Activated CD4-positive, alpha-beta T cell treated with anti-CD3 and anti-CD28 coated beads for 36 hours (primary cell): ENCODE results near the gene NTN4. TPM values are rescaled to one million over a fixed set of nuclear protein-coding genes. Genes with fewer than 3 reads are reported as not detected.
"Not testable (repeated sequence)": the region's sequence is repeated elsewhere in the genome, so short reads cannot be mapped to it uniquely, and the experiment has no call there.

Experiments
- ATAC-seq: fragments of 200-7000 bp; cut with Tn5 transposase; one replicate; pipeline ENCODE4 v1.10.0; 2021; ENCODE audit warnings: mild to moderate bottlenecking, moderate library complexity
- CTCF ChIA-PET: fragments of 350-600 bp; sonication (Branson Sonifier 250); formaldehyde crosslinking; loops from one replicate; lab custom pipeline; 2021; ENCODE audit warnings: antibody characterized with exemption; lab: Charles Lee
- POLR2A ChIA-PET: fragments of 350-600 bp; sonication (Branson Sonifier 250); formaldehyde crosslinking; loops from one replicate; lab custom pipeline; 2021; ENCODE audit warnings: antibody characterized with exemption, inconsistent platforms; lab: Charles Lee
- DNase-seq: peaks from one replicate; pipeline ENCODE4 v3.0.0-alpha.2; 2020
- H3K27ac Mint-ChIP-seq: one replicate; pipeline ENCODE4 v1.8.0; 2021; ENCODE audit warnings: mixed read lengths
- H3K27me3 Mint-ChIP-seq: one replicate; pipeline ENCODE4 v1.8.0; 2021; ENCODE audit warnings: mixed read lengths
- H3K36me3 Mint-ChIP-seq: one replicate; pipeline ENCODE4 v1.8.0; 2021; ENCODE audit warnings: low read depth, mixed read lengths
- H3K4me1 Mint-ChIP-seq: one replicate; pipeline ENCODE4 v1.8.0; 2021; ENCODE audit warnings: mixed read lengths
- H3K4me3 Mint-ChIP-seq: one replicate; pipeline ENCODE4 v1.8.0; 2021; ENCODE audit warnings: mild to moderate bottlenecking, moderate library complexity, mixed read lengths
- H3K9me3 Mint-ChIP-seq: one replicate; pipeline ENCODE4 v1.8.0; 2021; ENCODE audit warnings: low read depth, mixed read lengths
- intact Hi-C, 2 experiments: fragments of 100-400 bp; cut with DNase I in 1 of 2; cut with micrococcal nuclease in 1 of 2; formaldehyde crosslinking; loops; one replicate each; pipeline versions ENCODE4 v1.14.2 to v1.15.1; 2022 to 2024; cut with DNase I, micrococcal nuclease
- total RNA-seq, 2 experiments: library from RNA; stranded (reverse); gene quantifications; one replicate each; pipeline ENCODE4 v1.2.3, GENCODE V29; 2021

The NTN4 gene
- total RNA-seq, 2 experiments from 2014 or later, result not detected

GRCh38 chr12:95740751-95741150 is 49.8 kb downstream of the NTN4 start:
- Mint-ChIP-seq H3K27me3 (peaks cover 8% of the 10 kb centered on the region), H3K4me1 (no peaks in the 10 kb centered on the region), H3K36me3 (no peaks in the 10 kb centered on the region), H3K27ac (no peak overlapping the region), H3K4me3 (no peak overlapping the region), H3K9me3 (peaks cover 5% of the 10 kb centered on the region)
- ChIA-PET CTCF (no interaction called here), POLR2A (no interaction called here)
- intact Hi-C loops, result no loop called here
- no peak for ATAC-seq
- DNase-seq, result no peak

GRCh38 chr12:95739561-95740313 is 50.8 kb downstream of the NTN4 start:
- intact Hi-C loops, result no loop called here
- ATAC-seq, result no peak
- Mint-ChIP-seq H3K9me3 (no peaks in the 10 kb centered on the region), H3K27me3 (peaks cover 5% of the 10 kb centered on the region), H3K27ac (no peak overlapping the region), H3K4me1 (no peaks in the 10 kb centered on the region), H3K36me3 (no peaks in the 10 kb centered on the region), H3K4me3 (no peak overlapping the region)
- ChIA-PET POLR2A (no interaction called here), CTCF (interaction anchor here (0.8 kb wide), 1 partner anchor 75 kb away, joined by 3 read pairs; no protein-coding TSS in a partner anchor)
- no peak for DNase-seq

GRCh38 chr12:95738024-95738611 is 52.4 kb downstream of the NTN4 start:
- no peak for DNase-seq
- Mint-ChIP-seq H3K4me1 (no peaks in the 10 kb centered on the region), H3K9me3 (no peaks in the 10 kb centered on the region), H3K36me3 (no peaks in the 10 kb centered on the region), H3K4me3 (no peak overlapping the region), H3K27me3 (peaks cover 5% of the 10 kb centered on the region), H3K27ac (no peak overlapping the region)
- intact Hi-C loops, result no loop called here
- ChIA-PET CTCF (interaction anchor here (0.6 kb wide), 2 partner anchors 204 to 370 kb away, joined by 3 read pairs; no protein-coding TSS in a partner anchor), POLR2A (no interaction called here)
- no peak for ATAC-seq

- ATAC-seq, result no peak
- ChIA-PET POLR2A (no interaction called here), CTCF (no interaction called here)
- H3K27ac Mint-ChIP-seq, result no peak overlapping the region
- H3K27me3 Mint-ChIP-seq, result peaks cover 4% of the 10 kb centered on the region
- H3K36me3 Mint-ChIP-seq, result no peaks in the 10 kb centered on the region
- no peak for DNase-seq
- H3K9me3 Mint-ChIP-seq, result no peaks in the 10 kb centered on the region
- H3K4me3 Mint-ChIP-seq, result no peak overlapping the region
- no peaks in the 10 kb centered on the region for H3K4me1 Mint-ChIP-seq
- intact Hi-C loops, result no loop called here
These were observed 53.9 kb downstream of the NTN4 start for GRCh38 chr12:95736631-95737030.

- H3K4me3 Mint-ChIP-seq, H3K36me3 Mint-ChIP-seq, H3K4me1 Mint-ChIP-seq, H3K9me3 Mint-ChIP-seq, intact Hi-C loops, H3K27ac Mint-ChIP-seq, ATAC-seq, DNase-seq, H3K27me3 Mint-ChIP-seq: not testable (repeated sequence)
- POLR2A ChIA-PET, result interaction anchor here (0.6 kb wide), 1 partner anchor 300 kb away, joined by 3 read pairs; no protein-coding TSS in a partner anchor
- CTCF ChIA-PET, result interaction anchor here (1.2 kb wide), 1 partner anchor 107 kb away, joined by 5 read pairs; no protein-coding TSS in a partner anchor
These were observed 54.8 kb downstream of the NTN4 start for GRCh38 chr12:95735728-95736127.

GRCh38 chr12:95733141-95733825 is 57.3 kb downstream of the NTN4 start:
- ATAC-seq, result no peak
- Mint-ChIP-seq H3K27me3 (peaks cover 5% of the 10 kb centered on the region), H3K4me3 (no peak overlapping the region), H3K4me1 (no peaks in the 10 kb centered on the region), H3K9me3 (no peaks in the 10 kb centered on the region), H3K36me3 (no peaks in the 10 kb centered on the region), H3K27ac (no peak overlapping the region)
- DNase-seq, result no peak
- intact Hi-C loops, result no loop called here
- ChIA-PET CTCF (interaction anchor here (1.2 kb wide), 1 partner anchor 19 kb away, joined by 3 read pairs; no protein-coding TSS in a partner anchor), POLR2A (no interaction called here)

GRCh38 chr12:95731519-95731958 is 59.0 kb downstream of the NTN4 start:
- peaks cover 7% of the 10 kb centered on the region for H3K27me3 Mint-ChIP-seq
- H3K27ac Mint-ChIP-seq, result no peak overlapping the region
- no peak overlapping the region for H3K4me3 Mint-ChIP-seq
- POLR2A ChIA-PET, result no interaction called here
- H3K4me1 Mint-ChIP-seq, result no peaks in the 10 kb centered on the region
- H3K9me3 Mint-ChIP-seq, result peaks cover 4% of the 10 kb centered on the region
- peaks cover 1% of the 10 kb centered on the region for H3K36me3 Mint-ChIP-seq
- intact Hi-C loops, result no loop called here
- no peak for ATAC-seq
- DNase-seq, result no peak
- CTCF ChIA-PET, result no interaction called here

GRCh38 chr12:95730457-95730856 is 60.1 kb downstream of the NTN4 start:
- H3K27me3 Mint-ChIP-seq, result peaks cover 8% of the 10 kb centered on the region
- DNase-seq, result no peak
- peaks cover 1% of the 10 kb centered on the region for H3K36me3 Mint-ChIP-seq
- no peak for ATAC-seq
- ChIA-PET CTCF (no interaction called here), POLR2A (no interaction called here)
- peaks cover 10% of the 10 kb centered on the region for H3K9me3 Mint-ChIP-seq
- H3K4me3 Mint-ChIP-seq, result no peak overlapping the region
- intact Hi-C loops, result no loop called here
- no peaks in the 10 kb centered on the region for H3K4me1 Mint-ChIP-seq
- no peak overlapping the region for H3K27ac Mint-ChIP-seq

- intact Hi-C loops, result no loop called here
- no peak for DNase-seq
- H3K4me1 Mint-ChIP-seq, result no peaks in the 10 kb centered on the region
- CTCF ChIA-PET, result no interaction called here
- no peak overlapping the region for H3K4me3 Mint-ChIP-seq
- no peak for ATAC-seq
- peaks cover 1% of the 10 kb centered on the region for H3K36me3 Mint-ChIP-seq
- POLR2A ChIA-PET, result no interaction called here
- H3K27ac Mint-ChIP-seq, result no peak overlapping the region
- H3K9me3 Mint-ChIP-seq, result peaks cover 10% of the 10 kb centered on the region
- peaks cover 12% of the 10 kb centered on the region for H3K27me3 Mint-ChIP-seq
These were observed 63.7 kb downstream of the NTN4 start for GRCh38 chr12:95726903-95727302.

- Mint-ChIP-seq H3K4me3 (no peak overlapping the region), H3K36me3 (peaks cover 1% of the 10 kb centered on the region), H3K4me1 (no peaks in the 10 kb centered on the region), H3K27me3 (peaks cover 9% of the 10 kb centered on the region), H3K27ac (no peak overlapping the region), H3K9me3 (peaks cover 10% of the 10 kb centered on the region)
- CTCF ChIA-PET, result no interaction called here
- no peak for DNase-seq
- intact Hi-C loops, result no loop called here
- POLR2A ChIA-PET, result no interaction called here
- ATAC-seq, result no peak
These were observed 65.8 kb downstream of the NTN4 start for GRCh38 chr12:95724767-95725166.

- Mint-ChIP-seq H3K9me3 (peaks cover 10% of the 10 kb centered on the region), H3K36me3 (peaks cover 1% of the 10 kb centered on the region), H3K27me3 (peaks cover 9% of the 10 kb centered on the region), H3K4me1 (no peaks in the 10 kb centered on the region), H3K4me3 (no peak overlapping the region), H3K27ac (no peak overlapping the region)
- POLR2A ChIA-PET, result no interaction called here
- CTCF ChIA-PET, result no interaction called here
- DNase-seq (no peak), ATAC-seq (no peak)
- intact Hi-C loops, result no loop called here
These were observed 66.7 kb downstream of the NTN4 start for GRCh38 chr12:95723693-95724384.
